COR-L47 (cell line): ENCODE data around the gene GAD1.

Source experiments
- DNase-seq: peaks from one replicate; lab custom pipeline; 2025; lab: John Stamatoyannopoulos, UW

GAD1 gene

DNA sequence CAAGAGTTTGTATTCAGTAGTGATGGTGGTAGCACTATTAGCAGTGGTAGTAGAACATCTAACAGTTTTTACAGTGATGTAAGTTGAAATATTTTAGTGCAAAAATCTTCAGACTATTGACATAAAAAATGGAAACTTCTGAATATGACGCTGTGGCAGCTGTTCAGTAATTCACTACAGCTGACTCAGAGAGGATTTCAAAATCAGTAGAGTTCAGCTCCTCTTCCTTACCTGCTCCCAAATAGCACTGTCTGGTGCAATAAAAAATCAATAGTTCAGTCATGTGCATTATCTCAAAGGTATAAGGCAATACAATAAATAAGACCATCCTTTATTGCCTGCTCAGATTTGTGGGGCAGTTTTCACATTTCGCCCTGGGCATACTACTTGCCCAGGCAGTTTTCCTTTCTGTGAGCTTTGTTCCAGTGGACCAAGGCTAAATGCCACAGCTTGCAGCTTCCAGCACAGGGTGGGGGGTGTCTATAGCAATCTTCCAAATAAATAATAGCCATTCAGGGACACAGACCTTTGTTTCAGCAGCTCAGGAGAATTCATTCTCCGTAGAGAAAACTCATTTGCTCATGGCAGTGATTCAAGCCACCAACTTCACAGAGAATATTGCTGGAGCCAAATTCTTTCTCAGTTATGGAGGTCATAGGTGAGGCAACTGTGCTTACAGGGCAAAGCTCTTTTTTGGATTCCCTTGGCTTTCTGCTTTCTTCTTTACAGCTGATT lies 78.5 kb downstream of the GAD1 start:
- no peak for DNase-seq

- no peak for DNase-seq
Measured at GRCh38 chr2:170896622-170897021, 79.9 kb downstream of the GAD1 start.

GRCh38 chr2:170897108-170897507 lies 80.4 kb downstream of the GAD1 start:
- no peak for DNase-seq

DNA sequence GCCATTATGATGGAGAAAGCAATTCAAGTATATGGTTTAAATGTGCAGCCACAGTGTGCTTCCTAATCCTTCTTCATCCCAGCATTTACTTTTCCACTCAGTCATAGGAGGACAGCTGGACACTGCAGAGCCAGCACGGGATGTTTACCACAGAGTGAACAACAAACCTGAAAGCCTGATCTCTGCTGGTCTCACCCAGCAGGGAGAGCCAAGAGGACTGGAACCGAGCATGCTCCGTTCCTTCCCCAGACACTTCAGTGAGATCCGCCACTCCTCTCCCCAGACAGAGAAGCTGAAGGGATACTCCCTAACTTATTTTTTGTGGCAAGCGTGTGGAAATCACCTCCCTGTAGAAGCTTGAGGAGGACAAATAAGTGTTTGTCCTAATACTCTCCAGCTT lies 89.2 kb downstream of the GAD1 start:
- DNase-seq = no peak
